Measurements from ENCODE around the gene ATP8A1. TPM values are rescaled to one million over a fixed set of nuclear protein-coding genes. Genes with fewer than 3 reads are reported as not detected.
"Not testable (repeated sequence)": the region's sequence is repeated elsewhere in the genome, so short reads cannot be mapped to it uniquely, and the experiment has no call there.

The ATP8A1 gene
- total RNA-seq, 1 donor from 2014 or later, result 54.6 TPM

DNA sequence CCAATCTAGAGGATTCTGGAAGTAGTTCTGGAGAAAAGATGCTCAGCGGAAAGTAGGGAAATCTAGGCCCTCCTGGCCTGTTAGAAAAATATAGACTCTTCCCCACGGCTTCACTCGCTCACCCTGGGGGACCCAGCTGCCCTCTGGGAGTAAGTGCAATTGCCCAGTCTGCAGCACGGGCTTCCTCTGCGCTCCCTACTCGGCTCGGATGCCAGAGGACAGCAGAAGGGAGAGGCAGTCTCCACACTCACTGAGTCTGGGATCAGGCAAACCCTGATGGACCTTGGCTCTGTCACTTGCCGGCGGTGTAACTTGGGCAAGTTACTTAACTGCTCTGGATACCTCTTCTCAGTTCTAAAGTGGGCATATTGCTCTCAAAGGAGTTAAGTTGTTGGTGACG lies 257.5 kb downstream of the ATP8A1 start:
- no peak for DNase-seq (ENCODE audit: low spot score)
- ATAC-seq, result peak; percentile 43
- intact Hi-C loops (cut with DNase I), result no loop called here

DNA sequence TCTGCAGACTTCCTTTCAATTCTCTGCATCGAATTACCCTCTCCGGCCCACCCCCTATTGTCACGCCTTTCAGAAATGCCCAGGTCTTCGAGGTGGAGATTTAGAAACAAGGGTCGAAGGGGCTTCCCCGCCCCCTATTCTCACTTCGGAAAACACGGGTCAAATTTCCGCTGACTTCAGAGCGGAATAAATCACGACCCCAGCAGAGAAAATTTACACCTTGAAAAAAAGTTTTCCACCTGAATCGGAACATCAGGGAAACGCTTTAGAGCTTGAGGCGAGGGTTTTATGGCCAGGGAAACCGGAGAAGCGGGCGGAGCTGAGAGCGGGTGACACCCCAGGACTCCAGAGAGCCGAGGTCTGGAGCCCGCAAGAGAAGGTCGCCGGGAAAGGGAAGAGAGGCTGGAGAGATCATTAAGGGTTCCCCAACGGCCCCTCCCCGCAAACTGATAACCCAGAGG lies 258.0 kb downstream of the ATP8A1 start:
- DNase-seq (ENCODE audit: low spot score), result no peak
- intact Hi-C loops (cut with DNase I), result no loop called here
- ATAC-seq, result peak; percentile 68

DNA sequence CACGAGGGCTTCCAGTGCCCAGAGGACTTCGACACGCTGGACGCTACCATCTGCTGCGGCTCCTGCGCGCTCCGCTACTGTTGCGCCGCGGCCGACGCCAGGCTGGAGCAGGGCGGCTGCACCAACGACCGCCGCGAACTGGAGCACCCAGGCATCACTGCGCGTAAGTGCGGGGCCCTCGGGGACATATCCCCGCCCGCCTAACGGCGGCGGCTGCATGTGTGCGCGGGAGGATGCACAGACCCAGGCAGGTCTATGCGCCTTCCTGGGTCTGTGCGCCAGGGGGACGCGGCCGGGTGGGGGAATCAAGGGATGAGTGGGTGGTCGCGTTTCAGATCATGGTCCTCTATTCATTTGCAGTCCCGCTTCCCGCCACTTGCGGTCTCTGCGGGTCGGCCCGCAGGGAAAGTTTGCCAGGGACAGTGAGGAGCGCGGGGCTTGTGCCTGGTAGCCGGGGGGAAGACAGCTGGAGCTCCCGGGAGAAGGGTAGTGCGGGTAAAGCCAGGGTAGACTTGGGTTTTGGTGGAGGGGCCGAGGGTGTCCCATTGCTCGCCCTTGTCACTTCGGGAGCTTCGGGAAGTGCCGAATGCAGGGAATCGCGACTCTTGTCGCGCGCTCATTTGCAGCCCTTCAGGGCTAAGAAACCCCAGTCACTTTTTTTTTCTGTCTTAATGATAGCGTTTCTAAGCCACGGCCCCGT lies 258.6 kb downstream of the ATP8A1 start:
- ATAC-seq, result peak; percentile 67
- intact Hi-C loops (cut with DNase I), result no loop called here
- DNase-seq (ENCODE audit: low spot score), result no peak

DNA sequence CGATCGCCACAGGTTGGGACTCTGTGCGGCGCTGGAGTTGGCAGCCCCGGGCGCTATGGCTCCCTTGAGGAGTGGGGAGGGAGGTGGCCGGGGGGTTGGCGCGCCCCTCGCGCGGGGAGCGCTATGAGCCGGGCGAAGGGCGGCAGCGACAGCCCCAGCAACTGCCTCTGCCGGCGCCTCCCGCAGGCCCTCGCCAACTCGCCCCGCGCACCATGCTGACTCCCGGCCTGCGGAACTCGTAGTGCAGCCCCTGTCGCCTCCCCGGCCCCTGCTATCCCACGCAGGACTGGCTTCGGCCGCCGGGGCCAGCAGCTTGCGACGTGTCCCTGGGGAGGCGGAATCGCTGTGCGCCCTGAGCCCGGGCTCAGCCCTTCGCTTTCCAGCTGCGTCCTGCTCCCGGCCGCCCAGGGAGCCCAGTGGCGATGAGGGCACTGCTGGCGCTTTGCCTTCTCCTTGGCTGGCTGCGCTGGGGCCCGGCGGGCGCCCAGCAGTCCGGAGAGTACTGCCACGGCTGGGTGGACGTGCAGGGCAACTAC lies 259.2 kb downstream of the ATP8A1 start:
- ATAC-seq (peak; percentile 21), DNase-seq (ENCODE audit: low spot score) (no peak)
- intact Hi-C loops (cut with DNase I), result no loop called here

DNA sequence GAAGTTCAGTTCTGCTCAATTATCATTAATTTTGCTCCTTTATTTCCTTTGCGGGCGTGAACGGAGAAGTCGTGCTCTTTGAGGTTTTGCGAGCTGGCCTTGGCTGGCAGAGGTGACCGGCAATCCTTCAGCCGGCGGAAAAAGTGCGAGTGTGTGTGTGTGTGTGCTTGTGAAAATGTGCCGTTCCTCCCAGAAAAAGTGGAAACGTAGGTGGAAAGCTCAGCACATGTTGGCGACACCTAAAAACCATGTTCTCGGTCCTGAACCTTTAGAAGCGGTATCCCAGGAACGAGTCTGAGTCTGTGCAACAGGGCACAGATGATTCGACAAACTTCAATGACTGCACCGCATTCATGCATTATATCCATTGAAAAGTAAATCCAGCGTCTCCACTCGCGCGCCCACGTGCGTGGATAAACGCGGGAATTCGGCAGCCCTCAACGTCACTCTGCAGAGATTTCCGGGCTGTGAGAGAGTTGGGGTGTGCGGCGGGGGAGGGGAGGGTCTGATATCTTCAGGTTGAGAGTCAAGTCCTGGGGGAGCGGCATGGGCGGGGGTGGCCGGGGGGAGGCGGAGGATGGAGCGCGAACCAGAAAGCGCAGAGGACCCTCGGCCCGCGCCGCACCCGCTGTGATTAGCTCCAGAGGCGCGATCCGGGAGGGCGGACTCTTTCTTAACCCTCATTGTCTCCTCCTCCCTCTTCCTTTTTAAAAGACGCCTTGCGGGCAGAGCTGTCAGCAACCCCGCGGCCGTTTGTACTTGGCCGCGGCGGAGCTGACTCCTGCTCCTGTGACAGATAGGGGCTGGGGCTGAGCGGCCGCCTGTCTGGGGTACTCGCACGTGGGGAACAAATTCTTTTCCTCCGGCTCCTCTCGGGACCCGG lies 259.9 kb downstream of the ATP8A1 start, which contains the start of gene SHISA3:
Gene SHISA3, plus strand, starts transcription at position 737 of the 883 bp plus-strand sequence. CDS start 569 bp downstream, outside the sequence.
- DNase-seq (ENCODE audit: low spot score), result no peak
- peak; percentile 40 for ATAC-seq
- intact Hi-C loops (cut with DNase I), result no loop called here

DNA sequence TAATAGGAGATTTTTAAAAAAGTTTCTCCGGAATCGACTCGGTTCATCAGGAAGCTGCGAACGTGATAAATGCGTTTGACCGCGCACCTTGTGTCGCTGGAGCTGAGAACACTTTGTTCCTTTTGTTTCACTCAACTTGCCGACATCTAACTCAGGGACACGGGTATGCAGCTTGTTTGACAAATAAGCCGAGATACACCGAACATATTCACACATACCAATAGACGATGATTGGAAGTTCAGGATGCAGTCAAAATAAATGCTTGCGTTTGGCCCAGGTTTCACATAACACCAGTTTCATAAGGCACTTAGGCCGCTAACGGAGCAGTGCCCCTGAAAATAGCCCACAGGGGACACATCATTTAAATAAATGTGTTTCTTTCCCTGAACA lies 260.5 kb downstream of the ATP8A1 start:
- DNase-seq (ENCODE audit: low spot score) (no peak), ATAC-seq (no peak)
- intact Hi-C loops (cut with DNase I), result no loop called here

DNA sequence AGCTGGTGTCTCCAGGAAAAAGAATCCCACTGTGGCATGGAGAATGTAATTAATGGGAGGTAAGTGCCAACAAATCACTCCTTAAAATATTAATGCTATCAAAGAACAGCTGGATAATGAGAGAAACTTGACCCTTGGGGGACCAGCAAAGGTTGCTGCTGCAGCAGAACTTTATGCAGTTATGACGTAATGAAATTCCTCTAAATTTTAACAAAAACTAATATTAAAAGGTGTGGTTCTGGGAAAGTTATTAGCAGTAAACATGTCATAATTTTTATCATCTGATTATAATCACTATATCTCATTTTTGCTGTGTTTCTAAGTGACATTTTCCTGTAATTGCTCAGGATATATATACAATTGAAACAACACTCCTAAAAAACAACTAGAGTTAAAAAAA lies 261.3 kb downstream of the ATP8A1 start:
- intact Hi-C loops (cut with DNase I), result no loop called here
- no peak for DNase-seq (ENCODE audit: low spot score)
- ATAC-seq, result no peak

DNA sequence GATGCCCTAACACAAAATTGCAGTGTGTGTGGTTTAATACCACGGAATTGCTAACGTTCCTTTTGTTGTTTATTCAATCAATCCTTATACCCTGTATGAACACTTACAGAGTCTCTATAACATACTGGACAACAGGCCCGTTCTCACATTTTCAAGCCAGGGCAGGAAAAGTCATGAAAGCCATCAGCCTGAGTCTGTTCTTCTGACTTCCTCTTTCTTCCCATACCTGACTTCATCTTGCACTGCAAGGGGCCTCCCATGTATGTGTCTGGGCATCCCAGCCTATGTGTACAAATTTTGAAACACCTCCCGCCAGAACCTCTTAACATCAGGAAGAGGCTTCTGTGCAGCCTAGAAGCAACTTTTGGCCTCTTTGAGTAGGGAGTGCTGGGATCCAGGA lies 264.5 kb downstream of the ATP8A1 start:
- intact Hi-C loops (cut with DNase I), result no loop called here
- ATAC-seq, result no peak
- no peak for DNase-seq (ENCODE audit: low spot score)

DNA sequence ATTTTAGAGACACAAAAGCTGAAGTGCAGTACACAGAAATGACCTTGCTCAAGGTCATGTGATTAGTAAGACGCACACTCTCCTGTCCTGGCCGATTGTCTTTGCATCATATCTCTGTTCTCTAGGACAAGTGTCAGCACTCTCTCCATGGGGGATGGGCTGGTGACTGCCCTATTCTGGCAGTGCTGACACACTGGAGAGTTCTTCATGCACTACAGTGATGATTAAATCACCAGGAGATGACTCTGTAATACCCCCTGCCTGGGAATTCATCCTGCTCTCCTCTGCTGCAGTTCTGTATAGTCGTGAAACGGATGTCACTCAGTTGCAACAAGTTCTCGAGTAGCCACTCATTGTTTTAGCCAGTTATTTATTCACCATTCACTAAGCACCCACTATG lies 264.9 kb downstream of the ATP8A1 start:
- ATAC-seq, result peak; percentile 58

DNA sequence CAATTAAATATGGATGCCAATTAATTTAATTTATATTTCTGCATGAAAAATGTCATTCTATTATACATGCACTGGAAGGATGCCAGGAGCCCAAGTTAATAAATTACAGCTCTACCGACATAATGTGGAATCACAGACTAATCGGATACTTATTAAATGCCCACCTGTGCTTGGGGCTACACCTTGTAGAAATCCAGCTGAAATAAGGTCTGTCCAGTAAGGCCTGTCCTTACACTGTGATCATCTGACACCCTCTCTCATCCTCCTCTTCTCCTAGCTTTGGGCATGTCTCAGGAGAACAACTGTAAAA lies 265.6 kb downstream of the ATP8A1 start:
- ATAC-seq (no peak), DNase-seq (ENCODE audit: low spot score) (no peak)
- intact Hi-C loops (cut with DNase I), result no loop called here

More for the DNA sequence above, 264.9 kb downstream of the ATP8A1 start:
- no peak for DNase-seq (ENCODE audit: low spot score)
- intact Hi-C loops (cut with DNase I), result no loop called here

DNA sequence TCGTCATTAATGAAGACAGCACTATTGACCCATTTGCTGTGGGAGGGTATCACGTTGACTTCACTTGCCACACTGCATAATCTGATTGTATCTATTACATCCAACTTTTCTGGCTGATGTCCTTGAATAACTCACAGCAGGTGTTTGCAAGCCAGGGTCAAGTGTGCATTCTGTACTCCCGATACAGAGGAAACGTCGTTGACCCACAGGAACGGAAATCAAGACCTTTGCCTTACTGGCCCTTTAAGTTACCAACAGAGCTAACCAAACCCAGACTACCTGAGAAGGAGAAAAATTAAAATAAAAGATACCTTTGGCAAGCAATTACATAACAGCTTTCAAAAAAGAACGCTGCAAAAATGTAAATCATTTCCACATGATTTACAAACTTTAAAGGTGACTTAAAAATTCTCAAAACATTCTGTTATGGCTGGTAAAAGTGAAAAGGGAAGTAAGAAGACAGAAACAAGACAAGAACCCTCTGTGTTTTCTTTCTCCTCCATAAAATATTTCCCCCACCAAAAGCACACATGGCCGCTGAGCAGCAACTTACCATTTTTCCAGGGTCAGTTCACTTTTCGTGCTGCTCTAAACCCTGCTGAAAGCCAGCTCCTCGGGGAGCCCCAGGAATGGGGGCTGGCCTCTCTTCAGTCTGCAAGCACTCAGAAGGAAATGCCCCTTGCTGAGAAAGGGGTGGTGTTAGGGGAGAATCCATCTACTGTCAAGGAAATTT lies 266.1 kb downstream of the ATP8A1 start:
- ATAC-seq (no peak), DNase-seq (ENCODE audit: low spot score) (no peak)
- intact Hi-C loops (cut with DNase I), result no loop called here

DNA sequence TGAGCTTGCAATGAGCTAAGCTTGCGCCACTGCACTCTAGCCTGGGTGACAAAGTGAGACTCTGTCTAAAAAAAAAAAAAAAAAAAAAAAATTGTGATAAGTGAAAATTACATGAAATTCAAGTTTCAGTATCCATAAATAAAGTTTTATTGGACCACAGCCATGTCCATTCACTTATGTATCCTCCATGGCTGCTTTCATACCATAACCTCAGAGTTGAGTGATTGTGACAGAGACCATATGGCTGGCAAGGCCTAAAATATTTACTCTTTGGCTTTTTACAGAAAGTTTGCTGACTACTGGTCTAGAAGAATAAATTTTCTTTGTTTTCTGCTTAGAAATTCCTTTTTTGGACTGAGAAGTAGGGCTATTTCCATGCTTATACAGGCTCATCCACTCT lies 271.4 kb downstream of the ATP8A1 start:
- DNase-seq (ENCODE audit: low spot score) (no peak), ATAC-seq (no peak)
- intact Hi-C loops (cut with DNase I), result no loop called here

DNA sequence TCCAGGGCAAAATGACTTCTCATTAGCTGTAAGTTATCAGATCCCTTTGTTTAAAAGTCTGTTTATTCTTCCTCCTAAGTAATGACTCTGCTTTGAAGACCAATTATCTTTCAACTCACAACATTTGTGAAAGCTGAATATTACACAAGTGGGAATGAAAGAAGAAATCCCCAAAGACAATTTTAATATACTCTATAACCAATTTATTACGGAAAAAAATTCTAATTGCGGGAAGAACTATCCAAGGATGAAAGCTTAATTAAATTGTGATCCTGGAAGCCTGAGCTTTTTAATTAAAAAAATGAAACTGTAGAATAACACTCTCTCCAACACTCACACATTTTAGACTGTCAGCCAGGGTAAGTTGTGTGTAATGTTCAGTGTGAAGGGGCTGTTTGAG lies 275.2 kb downstream of the ATP8A1 start:
- intact Hi-C loops (cut with DNase I), result no loop called here
- DNase-seq (ENCODE audit: low spot score) (no peak), ATAC-seq (no peak)

DNA sequence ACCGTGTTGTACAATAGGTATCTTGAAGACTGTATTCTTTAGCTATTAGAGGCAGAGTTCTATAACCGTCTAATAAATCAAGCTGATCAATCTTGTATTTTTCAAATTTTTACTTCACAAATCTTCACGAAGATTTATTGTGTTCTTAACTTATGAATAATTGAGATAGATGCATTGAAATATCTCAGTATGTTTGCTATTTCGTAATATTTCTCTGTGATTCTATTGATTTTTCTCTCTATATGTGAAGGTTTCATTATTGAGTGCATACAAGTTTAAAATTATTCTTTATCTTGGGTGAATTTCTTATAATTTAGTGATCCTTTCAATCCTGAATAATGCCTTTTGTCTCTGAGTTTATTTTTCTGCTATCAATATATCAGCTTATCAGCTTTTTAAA lies 279.4 kb downstream of the ATP8A1 start:
- intact Hi-C loops (cut with DNase I), result loop anchor here (10.0 kb wide), 1 partner anchor 147 kb away; no protein-coding TSS in a partner anchor
- no peak for DNase-seq (ENCODE audit: low spot score)
- ATAC-seq, result no peak

DNA sequence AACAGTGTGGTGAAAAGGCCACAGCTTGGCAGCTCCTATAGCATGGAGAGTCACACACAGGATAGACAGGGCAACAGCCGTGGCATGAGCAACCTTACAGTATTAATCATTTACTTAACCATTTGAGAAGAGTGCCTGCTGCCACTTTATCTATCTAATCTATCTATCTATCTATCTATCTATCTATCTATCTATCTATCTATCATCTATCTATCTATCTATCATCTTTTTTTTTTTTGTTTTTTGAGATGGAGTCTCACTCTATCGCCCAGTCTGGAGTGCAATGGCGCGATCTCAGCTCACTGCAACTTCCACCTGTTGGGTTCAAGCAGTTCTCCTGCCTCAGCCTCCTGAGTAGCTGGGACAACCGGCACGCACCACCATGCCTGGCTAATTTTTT lies 284.6 kb downstream of the ATP8A1 start:
- DNase-seq (ENCODE audit: low spot score); ATAC-seq: not testable (repeated sequence)
- intact Hi-C loops (cut with DNase I), result loop anchor here (10.0 kb wide), 1 partner anchor 152 kb away; no protein-coding TSS in a partner anchor

DNA sequence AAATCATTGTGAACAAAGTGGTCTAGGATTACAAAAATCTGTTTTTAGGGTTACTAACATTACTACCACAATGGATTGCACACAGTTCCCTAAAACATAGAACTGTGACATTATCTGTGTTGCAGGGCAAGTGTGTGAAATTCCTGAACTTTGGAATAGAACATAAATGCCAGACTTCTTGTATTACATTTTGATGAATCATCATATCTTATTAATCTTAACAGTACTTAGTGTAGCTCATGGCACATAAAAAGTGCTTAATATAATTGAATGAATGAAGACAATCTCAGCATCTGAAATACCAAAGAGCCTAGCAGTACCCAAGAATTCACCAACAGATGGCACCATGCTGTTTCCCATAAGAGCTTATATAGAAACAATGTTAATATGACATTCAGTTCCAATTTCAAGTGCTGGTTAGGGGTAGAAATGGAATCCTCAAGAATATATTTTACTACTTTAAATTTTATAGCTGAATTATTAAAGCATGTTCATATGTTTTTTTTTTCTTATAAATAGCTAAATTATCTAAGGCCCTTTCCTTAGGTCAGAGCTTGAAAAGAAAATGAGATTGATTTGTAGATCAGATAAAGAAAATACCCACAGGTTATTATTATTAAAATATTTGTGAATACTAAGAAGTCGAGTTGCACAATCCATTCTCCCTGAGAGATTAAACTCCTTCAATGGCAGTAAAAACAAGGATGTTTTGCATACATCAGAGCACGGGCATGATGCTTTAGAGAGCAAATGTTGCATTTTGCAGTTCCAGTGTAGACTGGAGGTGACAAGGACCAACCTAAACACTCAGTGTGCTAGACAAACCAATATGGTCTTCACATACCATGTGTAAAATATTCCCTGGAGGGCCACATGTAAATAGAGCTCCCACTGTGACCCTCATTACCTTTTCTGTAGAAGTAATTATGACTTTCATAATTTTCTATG lies 285.3 kb downstream of the ATP8A1 start:
- no peak for DNase-seq (ENCODE audit: low spot score)
- peak; percentile 75 for ATAC-seq
- intact Hi-C loops (cut with DNase I), result loop anchor here (10.0 kb wide), 1 partner anchor 153 kb away; no protein-coding TSS in a partner anchor

DNA sequence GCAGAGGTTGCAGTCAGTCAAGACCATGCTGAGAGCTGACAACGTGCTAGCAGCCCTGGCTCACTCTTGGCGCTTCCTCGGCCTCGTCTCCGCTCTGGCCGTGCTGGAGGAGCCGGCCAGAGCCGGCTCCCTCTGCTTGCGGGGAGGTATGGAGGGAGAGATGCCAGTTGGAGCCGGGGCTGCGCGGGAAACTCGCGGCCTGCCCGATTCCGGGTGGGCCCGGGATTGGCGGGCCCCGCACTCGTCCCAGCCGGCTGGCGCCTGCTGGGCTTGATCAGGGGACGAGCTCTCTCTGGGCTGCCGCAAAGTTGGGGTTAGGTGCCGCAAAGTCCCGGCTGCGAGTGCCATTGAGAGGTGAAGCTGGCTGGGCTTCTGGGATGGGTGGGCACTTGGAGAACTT lies 287.4 kb downstream of the ATP8A1 start:
- intact Hi-C loops (cut with DNase I), result no loop called here
- no peak for ATAC-seq
- no peak for DNase-seq (ENCODE audit: low spot score)

DNA sequence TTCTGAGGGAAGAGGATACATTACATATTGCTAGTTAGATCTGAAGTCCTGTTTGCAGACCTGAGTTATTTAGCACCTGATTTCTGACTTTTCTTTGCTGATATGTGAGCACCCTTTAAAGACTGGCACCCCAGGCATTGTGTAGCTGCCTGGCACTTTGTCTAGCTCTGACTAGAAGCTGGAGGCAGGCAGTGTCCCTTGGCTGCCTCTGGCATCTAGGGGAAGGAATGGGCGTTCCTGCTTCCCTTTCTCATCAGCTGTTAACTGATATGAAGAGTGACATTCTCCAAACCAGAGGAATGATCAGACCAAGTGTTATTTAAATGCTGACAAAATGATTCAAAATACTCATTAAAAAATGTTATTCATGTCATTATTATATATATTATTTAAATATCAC lies 289.9 kb downstream of the ATP8A1 start:
- ATAC-seq (no peak), DNase-seq (ENCODE audit: low spot score) (no peak)
- intact Hi-C loops (cut with DNase I), result no loop called here
